ENCODE data around the gene CLIP4.

DNA sequence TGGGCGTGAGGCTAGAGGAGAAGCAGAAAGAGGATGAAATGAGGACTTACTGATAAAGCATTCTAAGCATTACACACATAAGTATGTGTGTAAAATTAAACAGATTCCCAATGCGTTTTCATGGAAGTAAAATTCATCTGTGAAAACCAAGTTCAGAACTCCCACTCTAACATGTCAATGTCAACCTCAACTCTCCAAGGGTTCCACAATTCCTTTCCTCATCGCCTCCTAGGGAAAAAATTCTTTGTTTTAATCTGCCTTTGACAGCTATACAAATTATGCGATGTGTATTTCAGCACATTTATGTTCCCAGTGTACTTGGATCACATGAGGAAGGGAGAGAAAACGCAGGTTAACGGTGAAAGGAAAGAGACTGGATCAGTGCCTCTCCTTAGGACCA is 76.6 kb downstream of the CLIP4 start:
- TF ChIP-seq JUNB (IDR thresholded peaks at IDR 0.05; ENCODE audit: unreplicated experiment): no peak
- no peak for TF ChIP-seq EZH2 (IDR thresholded peaks at IDR 0.05; ENCODE audit: low read depth, unreplicated experiment)
- TF ChIP-seq POLR2AphosphoS5 (IDR thresholded peaks at IDR 0.05; ENCODE audit: low read depth): no peak
